Measurements from ENCODE around the gene OSTF1.

OSTF1 gene

GRCh38 chr9:75087824-75088645 is at the start of gene OSTF1, which contains the start of gene NMRK1:
OSTF1 (plus strand) TSS chr9:75088514; CDS start chr9:75088693, 179 bp downstream.
NMRK1 (minus strand) TSS chr9:75088155; CDS start chr9:75083115, 5,040 bp downstream.
- DNase-seq = peak; percentile 97

GRCh38 chr9:75039009-75039408 is 49.3 kb upstream of the OSTF1 start:
- DNase-seq = no peak

GRCh38 chr9:75039801-75040200 is 48.5 kb upstream of the OSTF1 start:
- no peak for DNase-seq

GRCh38 chr9:75041041-75041440 is 47.3 kb upstream of the OSTF1 start:
- no peak for DNase-seq

GRCh38 chr9:75046725-75047345 is 41.5 kb upstream of the OSTF1 start:
- DNase-seq = no peak

GRCh38 chr9:75047506-75047905 is 40.8 kb upstream of the OSTF1 start:
- DNase-seq = no peak

- DNase-seq = peak; percentile 91
These were observed 37.0 kb upstream of the OSTF1 start for GRCh38 chr9:75051285-75051684.

GRCh38 chr9:75053869-75054268 is 34.4 kb upstream of the OSTF1 start:
- DNase-seq = no peak

GRCh38 chr9:75054368-75055001 is 33.8 kb upstream of the OSTF1 start:
- no peak for DNase-seq

GRCh38 chr9:75061169-75061568 is 27.1 kb upstream of the OSTF1 start:
- no peak for DNase-seq

GRCh38 chr9:75063556-75064305 is 24.6 kb upstream of the OSTF1 start:
- DNase-seq = no peak

GRCh38 chr9:75064307-75065025 is 23.8 kb upstream of the OSTF1 start:
- DNase-seq = no peak

GRCh38 chr9:75065510-75065909 is 22.8 kb upstream of the OSTF1 start:
- no peak for DNase-seq

- no peak for DNase-seq
These were observed 20.4 kb upstream of the OSTF1 start for GRCh38 chr9:75067894-75068293.

- no peak for DNase-seq
These were observed 19.1 kb upstream of the OSTF1 start for GRCh38 chr9:75069171-75069570.

- DNase-seq = no peak
These were observed 16.7 kb upstream of the OSTF1 start for GRCh38 chr9:75071530-75072122.

GRCh38 chr9:75072895-75073294 is 15.4 kb upstream of the OSTF1 start:
- no peak for DNase-seq

- no peak for DNase-seq
These were observed 6.7 kb upstream of the OSTF1 start for GRCh38 chr9:75081632-75082031.

GRCh38 chr9:75083188-75083970 is 4.9 kb upstream of the OSTF1 start:
- DNase-seq = peak; percentile 60

GRCh38 chr9:75084081-75084672 is 4.1 kb upstream of the OSTF1 start:
- DNase-seq = peak; percentile 35

GRCh38 chr9:75085640-75086039 is 2.7 kb upstream of the OSTF1 start:
- peak; percentile 82 for DNase-seq

Data from hematopoietic multipotent progenitor cell treated with erythropoietin and hydrocortisone succinate and interleukin-3 and kit ligand, for 6 days (in vitro differentiated cells).